Fibroblast of lung (primary cell): Measurements from ENCODE around the gene DIPK1B. TPM values are rescaled to one million over a fixed set of nuclear protein-coding genes. Genes with fewer than 3 reads are reported as not detected.

ENCODE experiments used
- DNase-seq, 2 donors: peaks; one replicate each; pipeline versions ENCODE4 v3.0.0 to v3.0.0-alpha.2; 2010; ENCODE audit warnings: low read depth in 2 of 2
- H2AFZ ChIP-seq: 2 replicates; pipeline ENCODE4 v1.5.1; 2012; ENCODE audit warnings: low read length, control low read depth, inconsistent platforms
- H3K27ac ChIP-seq: 2 replicates; pipeline ENCODE4 v1.5.1; 2011; ENCODE audit warnings: low read length, control low read depth; ENCODE audit not compliant: insufficient read depth
- H3K27me3 ChIP-seq: 2 replicates; pipeline ENCODE4 v1.5.1; 2011; ENCODE audit warnings: mild to moderate bottlenecking, low read length; ENCODE audit not compliant: control insufficient read depth, insufficient read depth
- H3K36me3 ChIP-seq: 2 replicates; pipeline ENCODE4 v1.5.1; 2011; ENCODE audit warnings: low read length; ENCODE audit not compliant: control insufficient read depth, insufficient read depth
- H3K4me1 ChIP-seq: 2 replicates; pipeline ENCODE4 v1.5.1; 2011; ENCODE audit warnings: low read length; ENCODE audit not compliant: control insufficient read depth, insufficient read depth; ENCODE audit errors: extremely low read depth
- H3K4me2 ChIP-seq: 2 replicates; pipeline ENCODE4 v1.5.1; 2011; ENCODE audit warnings: low read length, control low read depth; ENCODE audit not compliant: insufficient read depth; ENCODE audit errors: extremely low read depth
- H3K4me3 ChIP-seq, 4 experiments: fragments of 200-600 bp in 1 of 4; sonication (generic) in 1 of 4; replicated peaks in 1 of 4; 2 replicates each; pipeline ENCODE4 v1.5.1; 2011 to 2016; ENCODE audit warnings: low read length in 4 of 4, low read depth in 3 of 4, mild to moderate bottlenecking in 3 of 4, control low read depth in 2 of 4, inconsistent platforms in 1 of 4, mixed read lengths in 1 of 4; ENCODE audit not compliant: insufficient read depth in 1 of 4; ENCODE audit errors: control extremely low read depth in 1 of 4
- H3K79me2 ChIP-seq: 2 replicates; pipeline ENCODE4 v1.5.1; 2012; ENCODE audit warnings: mild to moderate bottlenecking, low read length, inconsistent platforms; ENCODE audit not compliant: control insufficient read depth, insufficient read depth
- H3K9ac ChIP-seq: 2 replicates; pipeline ENCODE4 v1.5.1; 2011; ENCODE audit warnings: mild to moderate bottlenecking, low read length, control low read depth; ENCODE audit not compliant: insufficient read depth
- H3K9me3 ChIP-seq: 2 replicates; pipeline ENCODE4 v1.5.1; 2012; ENCODE audit warnings: low read depth, low read length; ENCODE audit not compliant: control insufficient read depth, insufficient read depth
- H4K20me1 ChIP-seq: 2 replicates; pipeline ENCODE4 v1.5.1; 2011; ENCODE audit warnings: low read length; ENCODE audit not compliant: control insufficient read depth, insufficient read depth; ENCODE audit errors: extremely low read depth
- CTCF ChIP-seq, 2 donors: IDR thresholded peaks in 1 of 2; conservative IDR thresholded peaks in 1 of 2; 1 replicate in 1 of 2; 2 replicates in 1 of 2; pipeline ENCODE4 v1.5.1; 2011 to 2012; ENCODE audit warnings: low read length in 2 of 2, control low read depth in 1 of 2, inconsistent platforms in 1 of 2, low read depth in 1 of 2, mild to moderate bottlenecking in 1 of 2
- EZH2 ChIP-seq: IDR thresholded peaks from 2 replicates; pipeline ENCODE4 v1.5.1; 2012; ENCODE audit warnings: low read length, control low read depth, mild to moderate bottlenecking; ENCODE audit errors: missing control alignments
- polyA plus RNA-seq, 2 donors: library from polyadenylated mRNA; depleted of rRNA in 1 of 2; stranded (reverse) in 1 of 2; unstranded in 1 of 2; fragments of >200 nt; gene quantifications; 2 replicates each; pipeline ENCODE4 v1.2.1, GENCODE V29; 2011 to 2012; ENCODE audit warnings: missing spikeins in 1 of 2
- total RNA-seq: library from RNA; depleted of rRNA; stranded (reverse); fragments of >200 nt; gene quantifications from 2 replicates; pipeline ENCODE4 v1.2.1, GENCODE V29; 2014

The DIPK1B gene
- total and polyA plus RNA-seq, 2 donors (not counting 1 experiment from before 2014, with no cell fraction given): 0.16 to 0.33 TPM

GRCh38 chr9:136741883-136742571 is 29.7 kb downstream of the DIPK1B start:
- H3K4me3 ChIP-seq: no peak overlapping the region
- no peak overlapping the region for H3K4me2 ChIP-seq
- H3K9me3 ChIP-seq: no peaks in the 10 kb centered on the region
- H3K36me3 ChIP-seq: no peaks in the 10 kb centered on the region
- no peak overlapping the region for H3K27ac ChIP-seq
- H3K4me1 ChIP-seq: no peaks in the 10 kb centered on the region
- no peak for DNase-seq
- H3K79me2 ChIP-seq: no peaks in the 10 kb centered on the region
- H3K27me3 ChIP-seq: peaks cover 26% of the 10 kb centered on the region
- no peak for TF ChIP-seq CTCF (conservative IDR thresholded peaks at IDR 0.05 in 1 of 2, IDR thresholded peaks at IDR 0.05 in 1 of 2; ENCODE audit: low read depth in 1 of 2, low read length in 2 of 2)
- H2AFZ ChIP-seq: no peak overlapping the region
- no peak overlapping the region for H3K9ac ChIP-seq
- no peaks in the 10 kb centered on the region for H4K20me1 ChIP-seq

DNA sequence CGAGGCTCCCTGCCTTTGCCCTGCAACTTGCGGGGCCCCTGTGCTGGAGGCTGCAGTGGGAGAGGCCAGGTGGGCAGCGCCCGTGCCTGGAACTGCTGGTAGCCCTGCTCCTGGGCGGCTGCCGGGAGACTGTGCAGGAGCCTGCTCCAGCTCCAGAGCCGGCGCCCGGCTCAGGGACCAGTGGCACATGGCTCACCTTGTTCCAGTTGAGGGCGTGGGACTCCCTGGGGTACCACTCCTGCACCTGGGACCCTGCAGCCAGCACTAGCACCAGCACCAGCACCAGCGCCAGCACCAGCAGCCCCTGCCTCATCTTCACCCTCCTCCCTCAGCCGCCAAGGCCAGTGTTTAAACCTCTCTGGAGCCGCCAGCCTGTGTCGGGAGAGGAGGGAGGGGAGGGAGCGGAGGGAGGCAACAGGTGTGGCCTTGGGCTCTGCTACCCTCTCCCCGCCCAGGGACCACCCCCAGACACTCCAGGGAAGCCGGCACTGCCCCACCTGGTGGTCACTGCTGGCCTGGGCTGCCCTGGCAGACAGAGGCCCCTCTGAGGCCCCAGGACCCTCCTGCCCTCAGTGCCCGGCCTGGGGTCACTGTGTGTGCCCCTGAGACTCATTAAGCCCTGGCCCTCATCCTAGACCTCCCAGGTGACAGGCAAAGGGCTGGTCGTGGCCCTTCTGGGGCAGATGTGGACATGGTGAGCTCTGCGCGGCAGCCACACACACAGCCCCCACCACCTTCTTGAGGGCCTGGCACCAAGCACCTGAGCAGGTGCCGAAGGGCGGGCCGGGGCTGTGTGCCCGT is 30.4 kb downstream of the DIPK1B start, which contains the start of gene LCN10:
Gene LCN10 (minus strand): TSS at position 350 of the 801 bp plus-strand sequence. CDS start 37 bp downstream, at position 313.
- H3K36me3 ChIP-seq: no peaks in the 10 kb centered on the region
- no peak within 1 kb of the TSS for H2AFZ ChIP-seq
- no peak within 1 kb of the TSS for H3K9ac ChIP-seq
- peaks cover 26% of the 10 kb centered on the region for H3K27me3 ChIP-seq
- no peak within 1 kb of the TSS for H3K4me2 ChIP-seq
- no peaks in the 10 kb centered on the region for H3K9me3 ChIP-seq
- no peaks in the 10 kb centered on the region for H3K4me1 ChIP-seq
- H3K27ac ChIP-seq: no peak within 1 kb of the TSS
- no peak for DNase-seq
- peak; percentile 13 to 21 for TF ChIP-seq CTCF (conservative IDR thresholded peaks at IDR 0.05 in 1 of 2, IDR thresholded peaks at IDR 0.05 in 1 of 2; ENCODE audit: low read depth in 1 of 2, low read length in 2 of 2)
- TF ChIP-seq EZH2: no peak
- H3K79me2 ChIP-seq: no peaks in the 10 kb centered on the region
- H3K4me3 ChIP-seq: no peak within 1 kb of the TSS
- no peaks in the 10 kb centered on the region for H4K20me1 ChIP-seq

DNA sequence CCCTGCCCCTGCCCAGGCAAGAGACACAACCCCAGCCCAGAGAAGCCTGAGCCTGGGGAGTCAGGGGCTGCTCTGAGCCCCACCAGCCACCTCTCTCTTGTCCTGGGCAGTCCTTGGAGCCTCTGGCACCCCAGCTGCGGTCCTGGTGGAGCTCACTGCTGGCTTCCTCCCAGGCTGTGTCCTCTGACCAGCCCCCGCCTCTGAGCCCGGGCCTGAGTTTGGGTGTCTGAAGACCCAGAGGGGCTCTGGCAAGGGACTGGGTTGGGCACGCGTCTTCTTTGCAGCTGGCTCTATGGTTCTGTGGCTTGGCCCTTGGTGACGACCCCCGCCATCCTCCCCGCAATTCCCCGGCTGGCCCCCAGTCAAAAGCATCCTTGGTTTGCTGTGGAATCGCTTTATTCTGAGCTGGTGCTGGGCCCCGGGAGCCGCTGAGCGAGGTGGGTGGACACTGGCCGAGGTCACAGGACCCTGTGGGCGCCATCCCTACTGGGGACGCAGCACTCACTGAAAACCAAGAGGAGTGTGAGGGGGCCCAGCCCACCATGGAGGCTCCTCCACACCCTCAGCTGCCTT is 31.4 kb downstream of the DIPK1B start:
- no peak overlapping the region for H3K9ac ChIP-seq
- no peaks in the 10 kb centered on the region for H4K20me1 ChIP-seq
- no peaks in the 10 kb centered on the region for H3K79me2 ChIP-seq
- H3K27me3 ChIP-seq: peaks cover 26% of the 10 kb centered on the region
- no peaks in the 10 kb centered on the region for H3K36me3 ChIP-seq
- H2AFZ ChIP-seq: no peak overlapping the region
- TF ChIP-seq CTCF (conservative IDR thresholded peaks at IDR 0.05 in 1 of 2, IDR thresholded peaks at IDR 0.05 in 1 of 2; ENCODE audit: low read depth in 1 of 2, low read length in 2 of 2): no peak
- no peak for DNase-seq
- H3K27ac ChIP-seq: no peak overlapping the region
- no peak overlapping the region for H3K4me2 ChIP-seq
- H3K4me1 ChIP-seq: no peaks in the 10 kb centered on the region
- no peaks in the 10 kb centered on the region for H3K9me3 ChIP-seq
- H3K4me3 ChIP-seq: no peak overlapping the region
